T-helper 22 cell (primary cell): ENCODE measurements around the gene SMCO1.
"Not testable (repeated sequence)": the region's sequence is repeated elsewhere in the genome, so short reads cannot be mapped to it uniquely, and the experiment has no call there.

Experiments
- DNase-seq: peaks from one replicate; pipeline ENCODE4 v3.0.0-alpha.2; 2020; ENCODE audit warnings: low read depth

Gene SMCO1

DNA sequence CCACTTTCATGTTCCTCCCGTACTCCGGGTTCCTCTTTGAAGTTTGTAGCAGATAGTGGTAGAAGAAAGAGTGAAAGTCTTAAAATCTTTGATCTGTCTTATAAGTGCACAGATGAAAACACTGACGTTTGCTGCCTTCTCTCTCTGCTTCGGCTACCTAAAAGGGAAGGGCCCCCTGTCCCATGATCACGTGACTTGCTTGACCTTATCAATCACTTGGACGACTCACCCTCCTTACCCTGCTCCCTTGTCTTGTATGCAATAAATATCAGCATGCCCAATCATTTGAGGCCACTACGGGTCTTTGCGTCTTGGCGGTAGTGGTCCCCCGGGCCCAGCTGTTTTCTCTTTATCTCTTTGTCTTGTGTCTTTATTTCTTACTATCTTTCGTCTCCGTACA lies 6.1 kb upstream of the SMCO1 start:
- not testable (repeated sequence) for DNase-seq

- no peak for DNase-seq
These were observed 4.6 kb upstream of the SMCO1 start for GRCh38 chr3:196519718-196520082.

GRCh38 chr3:196518966-196519717 lies 4.0 kb upstream of the SMCO1 start:
- DNase-seq: peak; percentile 16

DNA sequence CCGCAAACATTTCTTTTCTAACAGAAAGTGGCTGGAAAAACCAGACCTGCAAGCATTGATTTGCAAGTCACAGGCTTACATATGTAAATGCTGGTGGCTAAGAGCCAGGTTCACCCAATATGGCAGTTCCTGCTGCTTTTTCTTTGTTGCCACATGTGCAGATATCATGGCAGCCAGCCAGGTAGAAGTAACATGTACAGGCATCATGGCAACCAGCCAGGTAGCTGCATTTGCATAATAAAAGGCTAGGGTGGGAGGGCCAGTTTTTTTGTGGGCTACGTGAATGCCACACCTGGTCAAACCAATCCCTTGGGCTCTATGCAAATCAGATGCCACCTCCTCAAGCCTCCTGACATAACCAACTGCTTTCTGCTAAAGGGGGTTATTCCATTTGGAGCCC lies 2.8 kb upstream of the SMCO1 start:
- no peak for DNase-seq

DNA sequence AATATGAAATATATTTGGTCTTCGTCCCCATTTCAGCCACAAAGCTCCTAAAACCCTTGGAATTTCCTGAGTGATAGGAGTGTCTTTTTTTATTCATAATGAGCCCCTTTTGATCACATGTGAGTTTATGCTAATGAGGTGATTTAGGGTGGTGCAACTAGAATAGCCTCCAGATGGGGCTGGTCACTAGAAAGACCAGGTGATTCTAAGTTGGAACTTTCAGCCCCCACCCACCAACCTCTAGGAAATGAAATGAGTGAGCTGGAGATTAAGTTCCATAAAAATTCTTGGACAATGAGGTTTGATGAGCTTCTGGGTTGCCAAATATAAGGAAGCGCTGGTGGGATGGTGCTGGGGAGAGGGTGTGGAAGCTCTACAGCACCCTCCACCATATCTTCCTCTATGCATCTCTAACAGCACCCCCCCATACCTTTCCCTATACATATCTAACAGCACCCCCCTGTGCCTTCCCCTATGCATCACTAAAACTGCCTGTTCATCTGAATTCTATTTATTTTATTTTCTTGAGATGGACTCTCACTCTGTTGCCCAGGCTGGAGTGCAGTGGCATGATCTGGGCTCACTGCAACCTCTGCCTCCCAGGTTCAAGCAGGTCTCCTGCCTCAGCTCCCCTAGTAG lies 2.1 kb upstream of the SMCO1 start:
- no peak for DNase-seq

- DNase-seq: no peak
These were observed 813 bp downstream of the SMCO1 start for GRCh38 chr3:196514350-196514716.

GRCh38 chr3:196513697-196514349 lies 1.3 kb downstream of the SMCO1 start:
- no peak for DNase-seq

GRCh38 chr3:196511646-196512425 lies 3.3 kb downstream of the SMCO1 start:
- DNase-seq: not testable (repeated sequence)

DNA sequence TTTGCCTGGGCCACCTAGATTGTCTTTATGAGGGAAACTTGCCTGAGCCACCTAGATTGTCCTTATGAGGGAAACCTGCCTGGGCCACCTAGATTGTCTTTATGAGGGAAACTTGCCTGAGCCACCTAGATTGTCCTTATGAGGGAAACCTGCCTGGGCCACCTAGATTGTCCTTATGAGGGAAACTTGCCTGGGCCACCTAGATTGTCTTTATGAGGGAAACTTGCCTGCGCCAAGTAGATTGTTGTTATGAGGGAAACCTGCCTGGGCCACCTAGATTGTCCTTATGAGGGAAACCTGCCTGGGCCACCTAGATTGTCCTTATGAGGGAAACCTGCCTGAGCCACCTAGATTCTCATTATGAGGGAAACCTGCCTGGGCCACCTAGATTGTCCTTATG lies 4.0 kb downstream of the SMCO1 start:
- DNase-seq: not testable (repeated sequence)

DNA sequence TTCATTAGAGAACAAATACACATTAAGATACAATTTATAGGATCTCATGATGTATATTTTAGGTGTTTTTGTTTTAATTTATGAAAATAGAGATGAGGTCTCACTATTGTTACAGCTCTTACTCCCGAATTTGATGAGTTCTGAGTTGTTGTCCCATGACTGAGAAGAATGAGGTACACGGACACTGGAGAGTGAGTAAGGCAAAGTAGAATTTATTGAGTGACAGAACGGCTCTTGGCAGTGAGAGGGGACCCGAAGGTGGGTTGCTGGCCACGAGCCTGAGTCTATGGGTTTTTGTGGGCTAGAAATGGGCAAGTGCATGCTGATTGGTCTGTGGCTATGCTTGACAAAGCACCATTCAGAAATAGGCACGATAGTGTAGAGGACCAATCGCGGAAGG lies 8.5 kb downstream of the SMCO1 start:
- DNase-seq: no peak

- no peak for DNase-seq
These were observed 10.6 kb downstream of the SMCO1 start for GRCh38 chr3:196504556-196504955.

- not testable (repeated sequence) for DNase-seq
These were observed 11.1 kb downstream of the SMCO1 start for GRCh38 chr3:196504077-196504398.

GRCh38 chr3:196503196-196504076 lies 11.7 kb downstream of the SMCO1 start, which contains the start of gene RNF168:
Gene RNF168, minus strand, starts transcription at chr3:196503768. Its CDS starts 595 bp downstream, at chr3:196503173.
- peak; percentile 84 for DNase-seq

DNA sequence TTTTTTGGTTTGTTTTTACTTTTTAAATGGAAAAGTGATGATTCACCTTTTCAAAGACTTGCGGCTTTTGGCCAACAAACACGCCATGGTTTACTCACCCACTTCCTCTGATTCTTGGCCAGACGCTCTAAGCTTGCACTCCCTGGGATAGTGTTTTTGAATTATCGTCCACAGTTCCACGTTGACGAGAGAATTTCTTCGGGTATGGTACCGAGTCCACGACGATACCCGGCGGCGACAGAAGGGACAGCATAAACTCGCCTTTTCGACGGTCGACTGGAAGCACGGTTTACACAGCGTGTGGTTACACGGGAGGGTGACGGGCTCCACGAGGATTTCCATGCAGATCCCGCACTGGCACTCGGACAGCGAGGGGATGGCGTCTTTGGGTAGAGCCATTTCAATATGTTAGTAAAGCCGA lies 12.4 kb downstream of the SMCO1 start:
- DNase-seq: peak; percentile 61

GRCh38 chr3:196501316-196502044 lies 13.7 kb downstream of the SMCO1 start:
- no peak for DNase-seq

DNA sequence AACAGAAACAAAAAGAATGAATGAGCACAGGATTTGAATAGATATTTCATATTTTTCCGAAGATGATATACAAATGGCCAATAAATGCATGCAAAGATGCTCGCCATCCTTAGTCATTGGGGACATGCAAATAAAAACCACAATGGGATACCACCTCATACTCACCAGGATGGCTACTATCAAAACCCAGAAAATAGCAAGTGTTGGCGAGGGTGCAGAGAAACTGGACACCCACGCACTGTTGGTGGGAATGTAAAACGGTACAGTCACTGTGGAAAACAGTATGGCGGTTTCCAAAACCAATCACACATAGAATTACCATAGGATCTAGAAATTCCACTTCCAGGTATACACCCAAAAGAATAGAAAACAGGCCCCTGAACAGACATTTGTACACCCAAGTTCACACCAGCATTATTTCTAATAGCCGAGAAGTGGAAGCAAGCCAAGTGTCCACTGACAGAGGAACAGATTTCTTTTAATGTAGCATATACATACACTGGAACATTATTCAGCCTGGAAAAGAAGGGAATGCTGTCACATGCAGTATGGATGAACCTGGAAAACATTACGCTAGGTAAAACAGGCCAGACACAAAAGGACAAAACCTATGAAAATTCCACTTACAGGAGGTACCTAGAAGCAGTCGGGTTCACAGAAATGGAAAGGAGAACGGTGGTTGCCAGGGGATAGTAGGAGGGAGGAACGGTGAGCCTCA lies 15.2 kb downstream of the SMCO1 start:
- no peak for DNase-seq

- DNase-seq: no peak
These were observed 16.1 kb downstream of the SMCO1 start for GRCh38 chr3:196499061-196499460.

DNA sequence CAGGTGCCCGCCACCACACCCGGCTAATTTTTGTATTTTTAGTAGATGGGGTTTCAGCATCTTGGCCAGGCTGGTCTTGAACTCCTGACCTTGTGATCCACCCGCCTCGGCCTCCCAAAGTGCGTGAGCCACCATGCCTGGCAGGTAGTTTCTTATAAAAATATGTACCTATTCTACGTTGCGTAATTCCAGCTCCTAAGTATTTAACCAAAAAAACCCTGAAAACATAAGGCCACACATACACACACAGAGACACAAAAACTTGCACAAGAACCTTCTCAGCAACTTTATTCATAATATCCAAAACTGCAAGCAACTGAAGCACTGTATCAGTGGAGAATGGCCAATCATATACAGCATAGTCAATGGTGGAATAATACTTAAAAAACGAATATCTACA lies 16.8 kb downstream of the SMCO1 start:
- no peak for DNase-seq

GRCh38 chr3:196496183-196496582 lies 19.0 kb downstream of the SMCO1 start:
- DNase-seq: no peak

- DNase-seq: no peak
These were observed 21.9 kb downstream of the SMCO1 start for GRCh38 chr3:196493292-196493691.
